H1 (cell line): ENCODE data around the gene MAN1C1. TPM values are rescaled to one million over a fixed set of nuclear protein-coding genes. Genes with fewer than 3 reads are reported as not detected.

Source experiments
- CTCF ChIA-PET: fragments of 300-600 bp; sonication (Branson Sonifier 250); formaldehyde crosslinking; loops from one replicate; lab custom pipeline; 2021; ENCODE audit not compliant: partially characterized antibody; lab: Charles Lee
- POLR2A ChIA-PET: fragments of 300-600 bp; sonication (Branson Sonifier 250); formaldehyde crosslinking; loops from one replicate; lab custom pipeline; 2021; ENCODE audit warnings: inconsistent platforms; ENCODE audit not compliant: partially characterized antibody; lab: Charles Lee
- DNase-seq, 2 experiments: peaks; one replicate each; pipeline versions ENCODE4 v3.0.0 to v3.0.0-alpha.2; 2010 to 2022; ENCODE audit warnings: low spot score in 2 of 2, low read depth in 1 of 2, mixed read lengths in 1 of 2
- FAIRE-seq: peaks from 2 replicates; lab custom pipeline; 2011; peaks lifted over from hg19 to GRCh38; lab: Jason Lieb, UNC
- H2AFZ ChIP-seq: 2 replicates; pipeline ENCODE4 v1.8.1; 2012; ENCODE audit warnings: low read length, inconsistent platforms
- H2AK5ac ChIP-seq: 2 replicates; pipeline ENCODE4 v1.6.1; 2013; ENCODE audit warnings: low read depth, low read length
- H2BK120ac ChIP-seq: replicated peaks from 2 replicates; pipeline ENCODE3; 2013; ENCODE audit warnings: low read depth, low read length, inconsistent platforms
- H2BK12ac ChIP-seq: 2 replicates; pipeline ENCODE4 v1.6.1; 2013; ENCODE audit warnings: low read depth, low read length
- H2BK15ac ChIP-seq: 2 replicates; pipeline ENCODE4 v1.6.1; 2013; ENCODE audit warnings: low read length
- H2BK20ac ChIP-seq: 2 replicates; pipeline ENCODE4 v1.6.1; 2013; ENCODE audit warnings: low read length
- H2BK5ac ChIP-seq: 2 replicates; pipeline ENCODE4 v1.6.1; 2013; ENCODE audit warnings: low read depth, low read length
- H3K14ac ChIP-seq: 2 replicates; pipeline ENCODE4 v1.6.1; 2013; ENCODE audit warnings: inconsistent platforms; ENCODE audit not compliant: insufficient read length
- H3K18ac ChIP-seq: 2 replicates; pipeline ENCODE4 v1.6.1; 2013; ENCODE audit warnings: low read length; ENCODE audit errors: extremely low read depth
- H3K23ac ChIP-seq: 2 replicates; pipeline ENCODE4 v1.6.1; 2013; ENCODE audit warnings: inconsistent platforms; ENCODE audit not compliant: insufficient read length
- H3K23me2 ChIP-seq: 2 replicates; pipeline ENCODE4 v1.6.1; 2013; ENCODE audit warnings: low read depth, low read length
- H3K27ac ChIP-seq: 2 replicates; pipeline ENCODE4 v1.6.1; 2011; ENCODE audit warnings: low read depth, low read length, inconsistent platforms
- H3K27me3 ChIP-seq, 4 experiments: replicated peaks in 1 of 4; 1 replicate in 1 of 4; 2 replicates in 3 of 4; pipeline versions ENCODE4 v1.6.1 to v1.8.1; 2011 to 2013; ENCODE audit warnings: low read length in 3 of 4, mild to moderate bottlenecking in 3 of 4, inconsistent platforms in 2 of 4, mixed read lengths in 2 of 4, moderate library complexity in 1 of 4; ENCODE audit not compliant: control insufficient read depth in 3 of 4, insufficient read depth in 3 of 4; ENCODE audit errors: extremely low read depth in 1 of 4
- H3K36me3 ChIP-seq, 4 experiments: 2 replicates each; pipeline versions ENCODE4 v1.6.1 to v1.8.1; 2011 to 2013; ENCODE audit warnings: mild to moderate bottlenecking in 4 of 4, low read length in 3 of 4, moderate library complexity in 2 of 4, control low read depth in 1 of 4, inconsistent platforms in 1 of 4; ENCODE audit not compliant: insufficient read depth in 4 of 4, control insufficient read depth in 2 of 4
- H3K4ac ChIP-seq: replicated peaks from 2 replicates; pipeline ENCODE3; 2013; ENCODE audit warnings: low read length, low read depth, mixed read lengths, inconsistent platforms; ENCODE audit not compliant: insufficient read length
- H3K4me1 ChIP-seq, 4 experiments: replicated peaks in 1 of 4; 1 replicate in 1 of 4; 2 replicates in 3 of 4; pipeline versions ENCODE4 v1.6.1 to v1.8.1; 2011 to 2013; ENCODE audit warnings: low read length in 3 of 4, inconsistent platforms in 2 of 4, mixed read lengths in 1 of 4; ENCODE audit not compliant: insufficient read depth in 4 of 4, control insufficient read depth in 3 of 4
- H3K4me2 ChIP-seq, 2 experiments: 2 replicates each; pipeline versions ENCODE4 v1.6.1 to v1.8.1; 2011 to 2013; ENCODE audit warnings: low read depth in 2 of 2, low read length in 2 of 2, control low read depth in 1 of 2, inconsistent platforms in 1 of 2, mild to moderate bottlenecking in 1 of 2; ENCODE audit not compliant: insufficient read depth in 1 of 2
- H3K4me3 ChIP-seq, 4 experiments: fragments of 200-600, 300-600 bp in 1 of 4; sonication (generic), shearing (Covaris generic), sonication (Bioruptor Twin) in 1 of 4; 2 replicates each; pipeline versions ENCODE4 v1.5.1 to v1.8.1; 2011 to 2016; ENCODE audit warnings: low read length in 4 of 4, low read depth in 3 of 4, control low read depth in 2 of 4, inconsistent platforms in 2 of 4, mild to moderate bottlenecking in 2 of 4, mixed read lengths in 1 of 4, moderate library complexity in 1 of 4; ENCODE audit not compliant: insufficient read depth in 2 of 4; ENCODE audit errors: extremely low read depth in 1 of 4
- H3K56ac ChIP-seq: replicated peaks from 2 replicates; pipeline ENCODE3; 2013; ENCODE audit warnings: low read depth, mild to moderate bottlenecking, mixed read lengths, low read length, inconsistent platforms; ENCODE audit not compliant: insufficient read length
- H3K79me1 ChIP-seq: 2 replicates; pipeline ENCODE4 v1.6.1; 2013; ENCODE audit warnings: low read depth, low read length, control low read depth
- H3K79me2 ChIP-seq, 2 experiments: 2 replicates each; pipeline versions ENCODE4 v1.6.1 to v1.8.1; 2012 to 2013; ENCODE audit warnings: low read length in 2 of 2, mild to moderate bottlenecking in 2 of 2, inconsistent platforms in 1 of 2; ENCODE audit not compliant: insufficient read depth in 2 of 2, control insufficient read depth in 1 of 2
- H3K9ac ChIP-seq, 4 experiments: replicated peaks in 1 of 4; 1 replicate in 1 of 4; 2 replicates in 3 of 4; pipeline versions ENCODE4 v1.6.1 to v1.8.1; 2011 to 2013; ENCODE audit warnings: low read depth in 3 of 4, low read length in 3 of 4, control low read depth in 2 of 4, mild to moderate bottlenecking in 2 of 4, moderate library complexity in 2 of 4, inconsistent platforms in 1 of 4; ENCODE audit errors: extremely low read depth in 1 of 4
- H3K9me3 ChIP-seq, 2 experiments: 2 replicates each; pipeline versions ENCODE4 v1.6.1 to v1.8.1; 2012 to 2013; ENCODE audit warnings: mild to moderate bottlenecking in 2 of 2, moderate library complexity in 2 of 2, control low read depth in 1 of 2, inconsistent platforms in 1 of 2, low read depth in 1 of 2, low read length in 1 of 2, mixed read lengths in 1 of 2; ENCODE audit not compliant: insufficient read depth in 2 of 2
- H4K20me1 ChIP-seq, 2 experiments: replicated peaks in 1 of 2; 2 replicates each; pipeline versions ENCODE3 to v1.8.1; 2011 to 2013; ENCODE audit warnings: inconsistent platforms in 2 of 2, low read length in 2 of 2, mild to moderate bottlenecking in 1 of 2; ENCODE audit not compliant: insufficient read depth in 2 of 2, control insufficient read depth in 1 of 2
- H4K5ac ChIP-seq: 2 replicates; pipeline ENCODE4 v1.6.1; 2013; ENCODE audit warnings: low read length, low read depth, mixed read lengths, inconsistent platforms; ENCODE audit not compliant: insufficient read length
- H4K8ac ChIP-seq: 2 replicates; pipeline ENCODE4 v1.8.0; 2013; ENCODE audit warnings: mild to moderate bottlenecking, moderate library complexity, low read length, inconsistent platforms; ENCODE audit not compliant: insufficient read depth; ENCODE audit errors: extremely low read depth
- H4K91ac ChIP-seq: replicated peaks from 2 replicates; pipeline ENCODE3; 2013; ENCODE audit warnings: low read length, mixed read lengths, inconsistent platforms; ENCODE audit not compliant: insufficient read length
- BCL11A ChIP-seq, 2 experiments: IDR thresholded peaks; one replicate each; pipeline ENCODE4 v1.6.1; 2011; ENCODE audit warnings: low read depth in 2 of 2, low read length in 2 of 2, mild to moderate bottlenecking in 2 of 2
- CBX8 ChIP-seq: fragments of 300-800, 300-1000 bp; sonication (generic); IDR thresholded peaks from 2 replicates; pipeline ENCODE4 v1.7.1; 2016; ENCODE audit warnings: low read depth, low read length, borderline replicate concordance
- FOSL1 ChIP-seq: IDR thresholded peaks from 2 replicates; pipeline ENCODE4 v1.6.1; 2011; ENCODE audit warnings: mild to moderate bottlenecking, low read depth, low read length, moderate library complexity; ENCODE audit not compliant: insufficient read depth
- HDAC2 ChIP-seq, 2 experiments: fragments of 300-600 bp in 1 of 2; sonication (generic) in 1 of 2; IDR thresholded peaks; 2 replicates each; pipeline ENCODE4 v1.6.1; 2011 to 2012; ENCODE audit warnings: low read depth in 2 of 2, low read length in 2 of 2, mild to moderate bottlenecking in 2 of 2, moderate library complexity in 2 of 2, borderline replicate concordance in 1 of 2, inconsistent platforms in 1 of 2
- KDM5A ChIP-seq: fragments of 200-600 bp; IDR thresholded peaks from 2 replicates; pipeline ENCODE4 v1.7.1; 2012; ENCODE audit warnings: mild to moderate bottlenecking, low read length, inconsistent platforms, mixed read lengths
- POLR2A ChIP-seq, 2 experiments: IDR thresholded peaks; 1 replicate in 1 of 2; 2 replicates in 1 of 2; pipeline ENCODE4 v1.6.1; 2011; ENCODE audit warnings: low read depth in 2 of 2, low read length in 2 of 2, mild to moderate bottlenecking in 2 of 2; ENCODE audit errors: control extremely low read depth in 1 of 2
- RAD21 ChIP-seq, 2 experiments: IDR thresholded peaks in 1 of 2; conservative IDR thresholded peaks in 1 of 2; 2 replicates each; pipeline ENCODE4 v1.6.1; 2011; ENCODE audit warnings: low read depth in 2 of 2, low read length in 2 of 2, improper control_type of control experiment in 1 of 2, inconsistent platforms in 1 of 2, mild to moderate bottlenecking in 1 of 2, moderate library complexity in 1 of 2
- RNF2 ChIP-seq: fragments of 200-900, 300-1000 bp; sonication (generic); IDR thresholded peaks from 2 replicates; pipeline ENCODE4 v1.7.1; 2016; ENCODE audit warnings: borderline replicate concordance, low read depth, mild to moderate bottlenecking, antibody characterized with exemption, low read length; ENCODE audit not compliant: poor library complexity, severe bottlenecking; ENCODE audit errors: missing control alignments
- SP4 ChIP-seq: IDR thresholded peaks from 2 replicates; pipeline ENCODE4 v1.6.1; 2012; ENCODE audit warnings: low read length, inconsistent platforms
- SRF ChIP-seq: IDR thresholded peaks from 2 replicates; pipeline ENCODE4 v1.6.1; 2011; ENCODE audit warnings: mild to moderate bottlenecking, low read depth, low read length, moderate library complexity
- TAF1 ChIP-seq: IDR thresholded peaks from 2 replicates; pipeline ENCODE4 v1.6.1; 2011; ENCODE audit warnings: mild to moderate bottlenecking, low read depth, low read length
- ZNF274 ChIP-seq: IDR thresholded peaks from 2 replicates; pipeline ENCODE4 v1.7.0; 2012; ENCODE audit warnings: low read length, borderline replicate concordance; ENCODE audit errors: extremely low read depth
- WGBS, 2 experiments: shearing (Covaris generic) in 1 of 2; methylation state at CpG; one replicate each; pipeline versions ENCODE4 v1.1.6 to v1.1.7; 2013 to 2015; ENCODE audit warnings: low lambda C conversion rate in 2 of 2, mixed read lengths in 2 of 2, inconsistent platforms in 1 of 2, low coverage in 1 of 2, missing lambda C conversion rate in 1 of 2; ENCODE audit not compliant: insufficient replicate concordance in 2 of 2, insufficient coverage in 1 of 2, insufficient read length in 1 of 2; ENCODE audit errors: extremely low coverage in 1 of 2, missing lambda C conversion rate in 1 of 2; 5-methylcytosine and 5-hydroxymethylcytosine counted together
- polyA plus RNA-seq, 7 experiments: library from polyadenylated mRNA; depleted of rRNA in 3 of 7; stranded (reverse) in 5 of 7; unstranded in 2 of 7; fragments of >200 nt in 5 of 7; fragments of 200-250 nt in 2 of 7; gene quantifications; 1 replicate in 5 of 7; 2 replicates in 1 of 7; 4 replicates in 1 of 7; pipeline versions ENCODE4 v1.2.1 to v1.2.3, GENCODE V29; 2011 to 2013; ENCODE audit warnings: missing spikeins in 2 of 7, mixed read lengths in 2 of 7
- total RNA-seq: library from RNA; stranded (reverse); fragmentation: NEBNext Ultra II Directional; extraction: Animal tissue kit (Norgen Biotek cat#: 25700); gene quantifications from 2 replicates; pipeline ENCODE4 v1.2.1, GENCODE V29; 2021

MAN1C1 gene
- total and polyA plus RNA-seq, 2 of the 8 experiments (the other 6 are each of a cell fraction or from before 2014, with no cell fraction given) = 7.8 to 15.2 TPM

DNA sequence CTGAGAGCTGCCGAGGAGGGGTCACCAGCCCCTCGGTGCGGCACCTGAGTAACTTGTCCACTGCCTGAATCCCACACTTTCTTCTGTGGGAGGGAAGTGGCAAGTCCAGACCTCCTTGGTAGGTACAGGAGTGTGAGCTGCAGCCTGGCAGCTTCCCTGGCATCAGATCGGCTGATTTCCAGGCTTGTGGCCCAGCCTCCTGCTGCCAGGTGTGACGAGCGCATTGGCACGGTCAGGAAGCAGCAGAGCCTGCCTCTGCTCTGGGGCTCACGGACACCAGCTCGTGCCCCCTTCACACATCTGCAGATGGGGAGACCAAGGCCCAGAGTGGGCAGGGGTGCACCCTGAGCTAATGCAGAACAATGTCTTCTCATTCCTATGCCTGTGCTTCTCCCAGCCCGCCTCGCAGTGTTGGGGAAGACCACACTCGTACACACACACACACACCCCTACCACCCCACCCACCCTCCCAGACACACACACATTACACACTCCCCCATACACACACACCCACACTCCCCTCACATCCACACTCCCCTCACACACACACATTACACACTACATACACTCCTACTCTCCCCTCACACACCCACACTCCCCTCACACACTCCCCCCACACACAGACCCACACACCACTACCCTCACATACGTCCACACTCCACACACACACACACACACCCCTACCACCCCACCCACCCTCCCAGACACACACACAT, 150.3 kb downstream of the MAN1C1 start:
- WGBS, 2 experiments = 90% methylated on average over 9 of the region's 13 CpGs; no CpG with 5 or more reads in 1 of the 2 experiments
- H2BK20ac ChIP-seq = no peak overlapping the region
- H3K27ac ChIP-seq = no peak overlapping the region
- 0 out of 2 replicates have a peak overlapping the region, but pooled peaks have one; percentile 60 for H2BK12ac ChIP-seq
- no peak overlapping the region for H3K9ac ChIP-seq
- no peak overlapping the region for H2BK120ac ChIP-seq
- H3K36me3 ChIP-seq = no peaks in the 10 kb centered on the region
- H3K79me2 ChIP-seq = no peaks in the 10 kb centered on the region
- H2BK5ac ChIP-seq = peak overlapping the region; percentile 52
- DNase-seq (no peak), FAIRE-seq (no peak)
- peaks cover 23% of the 10 kb centered on the region; the same call in 1 of the 2 replicates for H3K23me2 ChIP-seq
- H4K91ac ChIP-seq = no peak overlapping the region
- peak overlapping the region; percentile 90 for H2AK5ac ChIP-seq
- no peak overlapping the region for H3K23ac ChIP-seq
- H4K20me1 ChIP-seq = peaks cover 0 to 9% of the 10 kb centered on the region in 2 experiments
- H3K4me1 ChIP-seq = peaks cover 0 to 5% (median 1%) of the 10 kb centered on the region in 4 experiments; a peak in 5 of 7 replicates
- H3K56ac ChIP-seq = no peak overlapping the region
- no peaks in the 10 kb centered on the region for H3K9me3 ChIP-seq
- H3K27me3 ChIP-seq = no peaks in the 10 kb centered on the region
- H4K5ac ChIP-seq = no peak overlapping the region
- H4K8ac ChIP-seq = 0 out of 2 replicates have a peak overlapping the region, but pooled peaks have one; percentile 23
- H3K18ac ChIP-seq = no peak overlapping the region
- no peak overlapping the region for H3K4me3 ChIP-seq
- ChIA-PET POLR2A (interaction anchor here (1.3 kb wide), 1 partner anchor 10 kb away, joined by 3 read pairs; no protein-coding TSS in a partner anchor), CTCF (interaction anchor here (1.2 to 2.1 kb wide), 4 partner anchors 9 to 41 kb away, joined by 3 to 9 read pairs (median 9); no protein-coding TSS in a partner anchor)
- no peak overlapping the region for H2AFZ ChIP-seq
- no peak overlapping the region for H3K14ac ChIP-seq
- no peak overlapping the region for H2BK15ac ChIP-seq
- H3K4ac ChIP-seq = no peak overlapping the region
- no peaks in the 10 kb centered on the region for H3K79me1 ChIP-seq
- H3K4me2 ChIP-seq = no peak overlapping the region
- TF ChIP-seq SP4 = no peak
- TF ChIP-seq TAF1 = no peak
- TF ChIP-seq ZNF274 = no peak
- TF ChIP-seq KDM5A = no peak
- no peak for TF ChIP-seq RAD21 (IDR thresholded peaks at IDR 0.05 in 1 of 2, conservative IDR thresholded peaks at IDR 0.05 in 1 of 2; ENCODE audit: low read depth in 2 of 2, low read length in 2 of 2)
- TF ChIP-seq RNF2 = no peak
- no peak for TF ChIP-seq CBX8
- TF ChIP-seq BCL11A (IDR thresholded peaks at IDR 0.05; ENCODE audit: low read depth in 2 of 2, low read length in 2 of 2) = no peak
- no peak for TF ChIP-seq POLR2A (IDR thresholded peaks at IDR 0.05; ENCODE audit: control extremely low read depth in 1 of 2, low read depth in 2 of 2, low read length in 2 of 2)
- TF ChIP-seq HDAC2 (IDR thresholded peaks at IDR 0.05; ENCODE audit: borderline replicate concordance in 1 of 2, low read depth in 2 of 2, low read length in 2 of 2) = no peak
- no peak for TF ChIP-seq SRF
- TF ChIP-seq FOSL1 = no peak
